HEK293 (cell line): ENCODE data around the gene ADAMTS17.

Source experiments
- CTCF ChIA-PET: fragments of 350-600 bp; formaldehyde crosslinking; extraction: SDS; loops from one replicate; lab custom pipeline; 2021; ENCODE audit warnings: antibody characterized with exemption; lab: Yijun Ruan, JAX
- POLR2A ChIA-PET: fragments of 300-600 bp; formaldehyde crosslinking; extraction: SDS; loops from one replicate; lab custom pipeline; 2020; ENCODE audit warnings: antibody characterized with exemption, inconsistent platforms; lab: Yijun Ruan, JAX
- H3K27ac ChIP-seq: fragments of 200-500 bp; sonication (Bioruptor generic); 2 replicates; pipeline ENCODE4 v1.5.1; 2014; ENCODE audit warnings: low read depth, low read length, control low read depth, inconsistent platforms; ENCODE audit errors: extremely low read depth
- H3K36me3 ChIP-seq, 2 experiments: fragments of 200-500 bp in 1 of 2; sonication (Bioruptor generic) in 1 of 2; 1 replicate in 1 of 2; 2 replicates in 1 of 2; pipeline ENCODE4 v1.5.1; 2014 to 2017; ENCODE audit warnings: inconsistent platforms in 2 of 2, low read length in 2 of 2; ENCODE audit not compliant: control insufficient read depth in 2 of 2, insufficient read depth in 1 of 2
- H3K4me1 ChIP-seq: fragments of 200-500 bp; sonication (Bioruptor generic); 2 replicates; pipeline ENCODE4 v1.5.1; 2014; ENCODE audit warnings: mild to moderate bottlenecking, low read length, inconsistent platforms; ENCODE audit not compliant: control insufficient read depth, insufficient read depth
- H3K4me3 ChIP-seq: 2 replicates; pipeline ENCODE4 v1.5.1; 2011; ENCODE audit warnings: low read depth, mild to moderate bottlenecking, control low read depth, low read length, moderate library complexity
- H3K9me3 ChIP-seq: fragments of 200-500 bp; sonication (Bioruptor generic); 2 replicates; pipeline ENCODE4 v1.5.1; 2014; ENCODE audit warnings: low read depth, low read length, inconsistent platforms; ENCODE audit not compliant: control insufficient read depth, insufficient read depth
- KLF10 ChIP-seq: fragments of 450-650 bp; IDR thresholded peaks from 2 replicates; pipeline ENCODE4 v1.5.1; 2018; ENCODE audit warnings: missing biosample characterization, mild to moderate bottlenecking, missing genetic modification characterization
- PATZ1 ChIP-seq: fragments of 450-650 bp; formaldehyde crosslinking; IDR thresholded peaks from 2 replicates; pipeline ENCODE4 v1.5.1; 2016; ENCODE audit warnings: missing biosample characterization, missing genetic modification characterization
- PBX3 ChIP-seq: sonication (generic); formaldehyde crosslinking; IDR thresholded peaks from 2 replicates; pipeline ENCODE4 v1.8.1; 2022; ENCODE audit warnings: mild to moderate bottlenecking, moderate library complexity, missing genetic modification reagents
- YY2 ChIP-seq: fragments of 450-650 bp; formaldehyde crosslinking; IDR thresholded peaks from 2 replicates; pipeline ENCODE4 v1.5.1; 2016; ENCODE audit warnings: missing biosample characterization, missing genetic modification characterization
- ZBTB10 ChIP-seq: fragments of 450-650 bp; formaldehyde crosslinking; IDR thresholded peaks from 2 replicates; pipeline ENCODE4 v1.5.1; 2016; ENCODE audit warnings: missing biosample characterization, missing genetic modification characterization
- ZBTB44 ChIP-seq: fragments of 450-650 bp; IDR thresholded peaks from 2 replicates; pipeline ENCODE4 v1.5.1; 2018; ENCODE audit warnings: missing biosample characterization, mild to moderate bottlenecking, missing genetic modification characterization
- ZNF146 ChIP-seq: fragments of 450-650 bp; formaldehyde crosslinking; IDR thresholded peaks from 2 replicates; pipeline ENCODE4 v1.5.1; 2016; ENCODE audit warnings: missing biosample characterization, missing genetic modification characterization
- ZNF202 ChIP-seq: fragments of 450-650 bp; formaldehyde crosslinking; IDR thresholded peaks from 2 replicates; pipeline ENCODE4 v1.5.1; 2016; ENCODE audit warnings: missing biosample characterization, missing genetic modification characterization, borderline replicate concordance
- ZNF341 ChIP-seq: fragments of 450-650 bp; formaldehyde crosslinking; IDR thresholded peaks from 2 replicates; pipeline ENCODE4; 2016; ENCODE audit warnings: low read depth, missing biosample characterization, missing genetic modification characterization
- ZNF350 ChIP-seq: fragments of 450-650 bp; formaldehyde crosslinking; IDR thresholded peaks from 2 replicates; pipeline ENCODE4 v1.5.0; 2017; ENCODE audit warnings: missing biosample characterization, mild to moderate bottlenecking, missing genetic modification characterization
- ZNF394 ChIP-seq: fragments of 450-650 bp; formaldehyde crosslinking; IDR thresholded peaks from 2 replicates; pipeline ENCODE4 v1.5.1; 2016; ENCODE audit warnings: missing biosample characterization, missing genetic modification characterization, mild to moderate bottlenecking, moderate library complexity, borderline replicate concordance
- ZNF48 ChIP-seq: fragments of 450-650 bp; formaldehyde crosslinking; IDR thresholded peaks from 2 replicates; pipeline ENCODE4 v1.5.1; 2016; ENCODE audit warnings: missing biosample characterization, missing genetic modification characterization
- ZNF513 ChIP-seq: fragments of 450-650 bp; IDR thresholded peaks from 2 replicates; pipeline ENCODE4 v1.5.1; 2018; ENCODE audit warnings: missing biosample characterization, missing genetic modification characterization
- ZNF530 ChIP-seq: fragments of 450-650 bp; formaldehyde crosslinking; IDR thresholded peaks from 2 replicates; pipeline ENCODE4 v1.5.1; 2016; ENCODE audit warnings: low read depth, missing biosample characterization, missing genetic modification characterization
- ZNF555 ChIP-seq: fragments of 450-650 bp; formaldehyde crosslinking; conservative IDR thresholded peaks from 2 replicates; pipeline ENCODE4 v1.5.1; 2017; ENCODE audit warnings: missing biosample characterization, mild to moderate bottlenecking, missing genetic modification characterization, inconsistent platforms
- ZNF626 ChIP-seq: fragments of 450-650 bp; sonication (Bioruptor Pico); formaldehyde crosslinking; IDR thresholded peaks from 2 replicates; pipeline ENCODE4 v1.5.1; 2018; ENCODE audit warnings: missing biosample characterization, missing genetic modification characterization, inconsistent platforms
- ZNF639 ChIP-seq: fragments of 450-650 bp; formaldehyde crosslinking; IDR thresholded peaks from 2 replicates; pipeline ENCODE4 v1.5.1; 2016; ENCODE audit warnings: missing biosample characterization, missing genetic modification characterization
- ZNF658 ChIP-seq: fragments of 450-650 bp; formaldehyde crosslinking; IDR thresholded peaks from 2 replicates; pipeline ENCODE4; 2016; ENCODE audit warnings: missing biosample characterization, missing genetic modification characterization
- ZNF776 ChIP-seq: fragments of 450-650 bp; formaldehyde crosslinking; IDR thresholded peaks from 2 replicates; pipeline ENCODE4 v1.5.0; 2017; ENCODE audit warnings: missing biosample characterization, missing genetic modification characterization, borderline replicate concordance
- ZNF791 ChIP-seq: fragments of 450-650 bp; formaldehyde crosslinking; IDR thresholded peaks from 2 replicates; pipeline ENCODE4 v1.5.1; 2016; ENCODE audit warnings: missing biosample characterization, missing genetic modification characterization
- ZNF843 ChIP-seq: fragments of 450-650 bp; formaldehyde crosslinking; IDR thresholded peaks from 2 replicates; pipeline ENCODE4 v1.5.1; 2016; ENCODE audit warnings: missing biosample characterization, missing genetic modification characterization

Gene ADAMTS17

GRCh38 chr15:100348578-100348977, 6.8 kb upstream of the ADAMTS17 start:
- Histone ChIP-seq H3K4me3 (no peak overlapping the region), H3K9me3 (no peaks in the 10 kb centered on the region), H3K36me3 (no peaks in the 10 kb centered on the region), H3K4me1 (no peaks in the 10 kb centered on the region), H3K27ac (no peak overlapping the region)
- CTCF ChIA-PET: interaction anchor here (0.6 to 5.2 kb wide), 13 partner anchors 8 to 1220 kb away, joined by 3 to 69 read pairs (median 14); partner anchors contain the start of genes ASB7 and LINS1
- POLR2A ChIA-PET: no interaction called here
- no peak for TF ChIP-seq ZNF530 (tag by site-specific recombination)
- no peak for TF ChIP-seq ZNF658 (tag by site-specific recombination)
- no peak for TF ChIP-seq ZNF791
- TF ChIP-seq ZNF48 (tag by site-specific recombination): no peak
- no peak for TF ChIP-seq ZNF202 (tag by site-specific recombination)
- no peak for TF ChIP-seq ZNF555 (tag by site-specific recombination)
- TF ChIP-seq YY2: no peak
- TF ChIP-seq ZNF513: no peak
- no peak for TF ChIP-seq PATZ1 (tag by site-specific recombination)
- no peak for TF ChIP-seq KLF10 (tag by site-specific recombination)
- TF ChIP-seq ZNF350 (tag by site-specific recombination): no peak
- no peak for TF ChIP-seq ZNF776 (tag by site-specific recombination)
- TF ChIP-seq ZBTB44 (tag by site-specific recombination): no peak
- TF ChIP-seq ZNF341 (tag by site-specific recombination): no peak

- Histone ChIP-seq H3K4me3 (no peak overlapping the region), H3K27ac (no peak overlapping the region), H3K36me3 (no peaks in the 10 kb centered on the region), H3K4me1 (no peaks in the 10 kb centered on the region), H3K9me3 (no peaks in the 10 kb centered on the region)
- ChIA-PET CTCF (interaction anchor here (0.6 to 4.6 kb wide), 3 partner anchors 8 to 416 kb away, joined by 3 to 69 read pairs (median 3); no protein-coding TSS in a partner anchor), POLR2A (no interaction called here)
- TF ChIP-seq ZNF843 (no peak), ZNF146 (tag by site-specific recombination) (no peak), ZNF626 (tag by site-specific recombination) (no peak), ZBTB10 (tag by site-specific recombination) (no peak), PBX3 (CRISPR knock-in tag) (no peak), ZNF394 (tag by site-specific recombination) (no peak), ZNF639 (no peak)
Observed at GRCh38 chr15:100346866-100347512, 5.2 kb upstream of the ADAMTS17 start.
